AG09319 (cell line): ENCODE data around the gene NAA16.

ENCODE experiments used
- DNase-seq: peaks from one replicate; pipeline ENCODE4 v3.0.0-alpha.2; 2010; ENCODE audit warnings: low read depth; ENCODE audit errors: extremely low read depth
- TF ChIP-seq, protein P1 (sequence below): IDR thresholded peaks from 2 replicates; pipeline ENCODE4 v1.5.1; 2011; ENCODE audit warnings: low read depth, mild to moderate bottlenecking, inconsistent platforms, low read length, moderate library complexity

Gene NAA16

DNA sequence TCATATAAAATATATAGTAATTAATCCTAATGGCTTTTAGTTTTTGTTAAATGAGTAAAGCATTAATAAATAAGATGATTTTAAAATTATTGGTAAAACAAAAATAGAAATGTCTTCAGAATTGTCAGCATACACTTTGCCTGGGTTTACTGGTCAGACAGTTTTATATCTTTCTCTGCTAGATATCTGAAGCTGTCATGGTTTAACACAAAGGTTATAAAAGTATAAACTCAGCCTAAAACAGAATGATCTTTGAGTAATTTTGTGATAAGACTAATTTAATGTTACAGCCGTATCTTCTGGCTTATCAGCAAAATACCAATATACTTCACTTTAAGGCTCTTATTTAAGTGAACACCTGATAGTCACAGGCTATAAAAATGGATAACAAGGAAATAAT, 17.8 kb upstream of the NAA16 start:
- no peak for DNase-seq
- TF ChIP-seq, protein P1, sequence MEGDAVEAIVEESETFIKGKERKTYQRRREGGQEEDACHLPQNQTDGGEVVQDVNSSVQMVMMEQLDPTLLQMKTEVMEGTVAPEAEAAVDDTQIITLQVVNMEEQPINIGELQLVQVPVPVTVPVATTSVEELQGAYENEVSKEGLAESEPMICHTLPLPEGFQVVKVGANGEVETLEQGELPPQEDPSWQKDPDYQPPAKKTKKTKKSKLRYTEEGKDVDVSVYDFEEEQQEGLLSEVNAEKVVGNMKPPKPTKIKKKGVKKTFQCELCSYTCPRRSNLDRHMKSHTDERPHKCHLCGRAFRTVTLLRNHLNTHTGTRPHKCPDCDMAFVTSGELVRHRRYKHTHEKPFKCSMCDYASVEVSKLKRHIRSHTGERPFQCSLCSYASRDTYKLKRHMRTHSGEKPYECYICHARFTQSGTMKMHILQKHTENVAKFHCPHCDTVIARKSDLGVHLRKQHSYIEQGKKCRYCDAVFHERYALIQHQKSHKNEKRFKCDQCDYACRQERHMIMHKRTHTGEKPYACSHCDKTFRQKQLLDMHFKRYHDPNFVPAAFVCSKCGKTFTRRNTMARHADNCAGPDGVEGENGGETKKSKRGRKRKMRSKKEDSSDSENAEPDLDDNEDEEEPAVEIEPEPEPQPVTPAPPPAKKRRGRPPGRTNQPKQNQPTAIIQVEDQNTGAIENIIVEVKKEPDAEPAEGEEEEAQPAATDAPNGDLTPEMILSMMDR = no peak

DNA sequence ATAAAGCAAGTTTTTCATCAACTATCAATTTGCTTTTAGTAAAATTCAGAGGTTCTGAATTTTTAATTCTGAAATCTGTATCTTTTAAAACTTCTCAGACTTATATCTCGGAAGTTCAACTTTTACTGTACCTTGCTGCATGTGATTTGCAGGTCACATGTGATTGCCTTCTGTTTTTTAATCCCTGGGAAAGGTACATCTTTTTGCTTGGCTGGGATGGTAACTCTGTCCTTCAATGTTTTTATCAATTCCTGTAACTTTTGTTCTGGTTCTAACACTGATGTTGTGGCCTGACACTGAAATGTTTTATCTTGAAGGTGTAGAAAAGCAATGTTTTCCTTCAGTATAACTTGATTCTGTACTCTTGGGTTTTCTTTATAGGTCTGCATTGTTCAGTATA, 16.2 kb upstream of the NAA16 start:
- TF ChIP-seq, protein P1 = no peak
- no peak for DNase-seq

DNA sequence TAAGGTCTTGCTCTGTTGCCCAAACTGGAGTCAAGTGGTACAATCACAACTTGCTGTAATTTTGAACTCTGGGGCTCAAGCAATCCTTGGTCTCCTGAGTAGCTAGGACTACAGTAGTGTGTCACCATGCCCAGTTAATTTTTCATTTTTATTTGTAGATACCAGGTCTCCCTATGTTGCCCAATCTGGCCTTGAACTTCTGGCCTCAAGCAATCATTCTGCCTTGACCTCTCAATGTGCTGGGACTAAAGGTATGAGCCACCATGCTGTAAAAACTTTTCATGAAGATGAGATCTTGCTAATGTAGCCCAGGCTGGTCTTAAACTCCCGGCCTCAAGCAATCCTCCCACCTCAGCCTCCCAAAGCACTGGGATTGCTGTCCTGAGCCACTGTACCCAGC, 15.1 kb upstream of the NAA16 start:
- no peak for DNase-seq
- TF ChIP-seq, protein P1 = no peak

DNA sequence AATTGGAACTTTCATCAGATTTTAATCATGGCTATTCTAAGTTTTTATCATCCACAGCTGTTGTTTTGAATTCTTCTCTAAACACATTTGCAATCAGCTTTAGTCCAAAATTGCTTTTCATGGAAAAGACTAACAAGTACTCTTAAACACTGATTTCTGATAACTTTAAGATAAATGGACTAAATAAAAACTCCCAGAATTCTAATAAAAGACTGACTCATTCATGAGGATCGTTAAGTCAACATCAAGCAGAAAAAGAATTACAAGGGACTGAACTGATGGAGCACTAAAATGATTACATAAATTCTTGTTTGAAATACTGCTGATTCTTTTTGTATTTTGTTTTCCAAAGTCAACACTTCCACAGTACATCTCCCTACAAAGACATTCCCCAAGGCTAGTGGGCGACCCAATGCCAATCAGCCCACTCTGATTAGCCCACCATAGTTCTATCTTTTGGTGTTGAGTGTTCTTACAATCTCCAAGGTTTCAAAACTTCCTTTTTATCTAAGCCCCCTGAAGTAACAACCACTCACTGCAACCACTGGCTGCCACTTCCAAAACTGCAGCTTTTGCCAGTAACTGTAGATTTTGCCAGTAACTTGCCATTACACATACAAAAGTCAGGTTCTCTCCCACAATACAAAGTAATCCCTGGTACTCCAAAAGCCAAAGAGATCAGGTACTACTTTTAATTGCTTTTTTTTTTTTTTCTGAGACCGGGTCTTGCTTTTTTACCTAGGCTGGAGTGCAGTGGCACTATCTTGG, 14.0 kb upstream of the NAA16 start:
- no peak for DNase-seq
- TF ChIP-seq, protein P1 = no peak

DNA sequence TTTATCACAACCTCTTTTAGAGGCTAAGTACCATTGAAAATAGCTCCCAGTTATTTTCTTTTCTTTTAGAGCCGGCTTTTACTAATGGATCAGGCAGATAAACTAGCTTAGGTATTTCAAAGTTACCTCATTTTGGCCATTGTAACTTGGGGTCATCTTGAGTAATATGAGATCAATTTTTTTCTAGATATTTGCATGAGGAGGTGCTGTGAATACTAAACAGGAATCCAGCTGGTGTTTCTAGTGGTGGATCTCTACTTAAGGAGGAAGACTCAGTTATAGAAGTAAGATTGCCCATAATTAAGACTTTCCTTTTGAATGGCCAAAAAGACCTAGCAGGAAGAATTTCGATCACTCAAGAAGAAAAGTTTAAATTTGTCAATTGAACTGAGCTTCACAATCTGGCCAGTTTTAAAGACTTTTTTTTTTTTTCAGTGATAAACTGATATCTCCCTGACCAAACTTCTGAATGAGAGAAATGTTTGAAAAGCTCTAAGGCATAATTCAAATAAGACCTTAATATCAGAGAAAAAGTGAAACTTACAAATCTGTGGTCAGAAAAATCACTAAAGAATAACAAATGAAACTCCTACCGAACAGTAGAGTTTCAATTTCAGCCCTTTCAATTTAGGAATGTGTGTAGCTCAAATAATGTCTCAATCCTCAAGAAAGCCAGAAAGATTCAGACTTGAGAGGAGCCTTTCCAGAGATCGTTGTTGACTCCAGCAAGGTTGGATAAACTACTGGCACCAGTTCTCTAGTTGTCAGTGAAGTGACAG, 11.6 kb upstream of the NAA16 start:
- no peak for DNase-seq
- TF ChIP-seq, protein P1 = no peak

DNA sequence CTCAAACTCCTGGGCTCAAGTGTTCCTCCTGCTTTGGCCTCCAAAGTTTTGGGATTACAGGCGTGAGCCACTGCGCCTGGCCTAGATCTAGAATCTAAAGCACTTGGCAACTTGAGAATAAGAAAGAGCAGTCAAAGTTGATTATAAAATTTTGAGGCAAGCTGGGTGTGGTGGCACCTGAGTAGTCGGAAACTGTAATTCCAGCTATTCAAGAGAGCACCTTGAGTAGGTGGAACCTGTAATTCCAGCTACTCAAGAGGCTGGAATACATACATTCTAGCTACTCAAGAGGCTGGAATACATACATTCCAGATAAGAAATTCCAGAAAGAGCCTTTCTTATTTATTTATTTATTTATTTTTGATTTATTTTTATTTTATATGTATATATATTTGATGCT, 8.3 kb upstream of the NAA16 start:
- TF ChIP-seq, protein P1 = no peak
- DNase-seq = no peak

DNA sequence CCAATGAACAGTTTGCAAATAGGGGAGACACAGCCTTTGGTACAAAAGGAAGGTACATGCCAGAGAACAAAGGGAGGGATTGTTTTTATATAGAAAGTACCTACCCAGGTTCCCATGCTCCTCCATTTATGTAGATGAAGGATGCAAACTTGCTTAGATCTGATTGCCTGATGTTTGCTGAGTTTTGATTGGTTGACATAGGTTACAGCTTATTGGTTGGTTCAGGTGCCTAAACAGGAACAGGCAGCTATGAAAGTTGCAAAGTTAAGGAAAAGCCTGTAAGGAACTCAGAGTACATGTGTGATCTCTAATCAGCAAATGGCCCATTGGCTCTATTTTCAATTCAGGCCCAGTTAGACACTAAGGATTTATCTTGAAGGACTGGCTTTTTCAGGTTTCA, 6.5 kb upstream of the NAA16 start:
- TF ChIP-seq, protein P1 = no peak
- DNase-seq = no peak
